ENCODE results near the gene FZD4. TPM values are rescaled to one million over a fixed set of nuclear protein-coding genes. Genes with fewer than 3 reads are reported as not detected.
"Not testable (repeated sequence)": the region's sequence is repeated elsewhere in the genome, so short reads cannot be mapped to it uniquely, and the experiment has no call there.

FZD4 gene
- total RNA-seq, 1 experiment from 2014 or later = 7.7 TPM

DNA sequence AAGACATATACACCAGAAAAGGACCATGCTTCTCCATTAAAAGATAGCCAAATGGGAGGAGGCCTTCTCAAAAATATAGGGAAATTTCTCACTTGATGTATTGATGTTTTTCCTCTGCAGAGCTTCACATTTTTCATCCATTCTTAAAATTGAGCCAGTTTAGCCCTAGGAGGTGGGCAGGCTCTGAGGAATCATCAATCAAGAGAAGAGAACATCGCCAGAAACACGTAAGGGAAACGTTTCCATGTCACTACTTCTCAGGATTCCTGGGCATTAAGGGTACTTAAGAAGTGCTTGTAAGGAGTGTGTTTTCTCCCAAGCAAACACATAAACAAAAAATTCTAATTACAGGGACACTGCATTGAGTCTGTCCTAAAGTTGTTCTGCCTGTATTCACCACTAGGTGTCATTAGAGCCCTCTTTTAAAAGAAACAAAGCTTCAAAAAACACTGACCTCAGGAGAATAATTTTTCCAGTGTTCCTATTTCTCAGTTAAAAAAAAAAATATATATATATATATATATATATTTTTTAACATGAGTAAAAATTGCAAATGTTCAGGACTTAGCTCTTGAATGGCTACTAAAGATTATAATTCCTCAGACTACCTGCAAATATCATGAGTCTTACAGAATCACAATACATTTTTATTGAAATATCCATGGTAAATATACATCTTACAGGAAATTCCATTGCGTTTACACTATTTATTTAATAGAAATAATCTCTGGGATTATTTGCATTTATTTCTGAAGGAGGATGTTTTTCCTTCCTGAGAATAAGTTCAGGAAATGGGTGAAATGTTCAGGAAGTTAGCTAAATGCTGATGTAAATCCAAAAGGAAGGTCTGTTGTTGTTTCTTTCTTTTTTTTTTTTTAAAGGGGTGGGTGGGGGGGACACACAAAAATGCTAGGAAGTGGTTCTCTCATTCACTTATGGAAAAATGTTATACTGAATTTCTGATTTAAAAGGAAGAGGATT lies 16.0 kb downstream of the FZD4 start:
- Mint-ChIP-seq H3K36me3 (no peaks in the 10 kb centered on the region), H3K9me3 (no peaks in the 10 kb centered on the region), H3K27ac (peak overlapping the region; percentile 86; the same call in 1 of the 2 replicates), H3K27me3 (ENCODE audit: low read depth) (no peaks in the 10 kb centered on the region), H3K4me3 (no peak overlapping the region), H3K4me1 (peaks cover 40% of the 10 kb centered on the region)
- ChIA-PET POLR2A (interaction anchor here (0.5 to 0.9 kb wide), 2 partner anchors 18 to 98 kb away, joined by 3 to 4 read pairs; partner anchors contain the start of gene TMEM135), CTCF (interaction anchor here (0.5 to 2.8 kb wide), 30 partner anchors 8 to 1032 kb away, joined by 3 to 34 read pairs (median 4); partner anchors contain the start of gene FZD4)
- no peak for TF ChIP-seq ESRRA (CRISPR knock-in tag; IDR thresholded peaks at IDR 0.05; ENCODE audit: borderline replicate concordance)
- peak; percentile 55 for TF ChIP-seq CTCF (IDR thresholded peaks at IDR 0.05)
- TF ChIP-seq JUN (CRISPR knock-in tag; IDR thresholded peaks at IDR 0.05) = no peak
- no peak for TF ChIP-seq IRF2 (CRISPR knock-in tag; IDR thresholded peaks at IDR 0.05; ENCODE audit: borderline replicate concordance, low read depth)
- TF ChIP-seq, protein P1, sequence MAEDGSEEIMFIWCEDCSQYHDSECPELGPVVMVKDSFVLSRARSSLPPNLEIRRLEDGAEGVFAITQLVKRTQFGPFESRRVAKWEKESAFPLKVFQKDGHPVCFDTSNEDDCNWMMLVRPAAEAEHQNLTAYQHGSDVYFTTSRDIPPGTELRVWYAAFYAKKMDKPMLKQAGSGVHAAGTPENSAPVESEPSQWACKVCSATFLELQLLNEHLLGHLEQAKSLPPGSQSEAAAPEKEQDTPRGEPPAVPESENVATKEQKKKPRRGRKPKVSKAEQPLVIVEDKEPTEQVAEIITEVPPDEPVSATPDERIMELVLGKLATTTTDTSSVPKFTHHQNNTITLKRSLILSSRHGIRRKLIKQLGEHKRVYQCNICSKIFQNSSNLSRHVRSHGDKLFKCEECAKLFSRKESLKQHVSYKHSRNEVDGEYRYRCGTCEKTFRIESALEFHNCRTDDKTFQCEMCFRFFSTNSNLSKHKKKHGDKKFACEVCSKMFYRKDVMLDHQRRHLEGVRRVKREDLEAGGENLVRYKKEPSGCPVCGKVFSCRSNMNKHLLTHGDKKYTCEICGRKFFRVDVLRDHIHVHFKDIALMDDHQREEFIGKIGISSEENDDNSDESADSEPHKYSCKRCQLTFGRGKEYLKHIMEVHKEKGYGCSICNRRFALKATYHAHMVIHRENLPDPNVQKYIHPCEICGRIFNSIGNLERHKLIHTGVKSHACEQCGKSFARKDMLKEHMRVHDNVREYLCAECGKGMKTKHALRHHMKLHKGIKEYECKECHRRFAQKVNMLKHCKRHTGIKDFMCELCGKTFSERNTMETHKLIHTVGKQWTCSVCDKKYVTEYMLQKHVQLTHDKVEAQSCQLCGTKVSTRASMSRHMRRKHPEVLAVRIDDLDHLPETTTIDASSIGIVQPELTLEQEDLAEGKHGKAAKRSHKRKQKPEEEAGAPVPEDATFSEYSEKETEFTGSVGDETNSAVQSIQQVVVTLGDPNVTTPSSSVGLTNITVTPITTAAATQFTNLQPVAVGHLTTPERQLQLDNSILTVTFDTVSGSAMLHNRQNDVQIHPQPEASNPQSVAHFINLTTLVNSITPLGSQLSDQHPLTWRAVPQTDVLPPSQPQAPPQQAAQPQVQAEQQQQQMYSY (CRISPR knock-in tag; IDR thresholded peaks at IDR 0.05) = no peak
- no peak for TF ChIP-seq SOX15 (CRISPR knock-in tag; IDR thresholded peaks at IDR 0.05)
- TF ChIP-seq ZBTB21 (CRISPR knock-in tag; IDR thresholded peaks at IDR 0.05; ENCODE audit: borderline replicate concordance) = no peak
- no peak for TF ChIP-seq TEAD1 (CRISPR knock-in tag; IDR thresholded peaks at IDR 0.05)
- DNase-seq (ENCODE audit: low spot score) = no peak
- peak; percentile 49 for ATAC-seq

- Mint-ChIP-seq H3K27me3 (ENCODE audit: low read depth) (no peaks in the 10 kb centered on the region), H3K4me1 (peaks cover 49% of the 10 kb centered on the region), H3K36me3 (no peaks in the 10 kb centered on the region), H3K27ac (peak overlapping the region; percentile 28; the same call in 1 of the 2 replicates), H3K9me3 (no peaks in the 10 kb centered on the region), H3K4me3 (no peak overlapping the region)
- TF ChIP-seq EMX1 (CRISPR knock-in tag; IDR thresholded peaks at IDR 0.05) = no peak
- no peak for TF ChIP-seq TP53 (CRISPR knock-in tag; IDR thresholded peaks at IDR 0.05)
- TF ChIP-seq MAX (CRISPR knock-in tag; IDR thresholded peaks at IDR 0.05) = no peak
- TF ChIP-seq ERG (CRISPR knock-in tag; IDR thresholded peaks at IDR 0.05) = no peak
- TF ChIP-seq ZNF317 (CRISPR knock-in tag; IDR thresholded peaks at IDR 0.05; ENCODE audit: borderline replicate concordance, low read depth) = no peak
- TF ChIP-seq NR2C2 (CRISPR knock-in tag; IDR thresholded peaks at IDR 0.05) = no peak
- no peak for TF ChIP-seq FOXJ3 (CRISPR knock-in tag; IDR thresholded peaks at IDR 0.05; ENCODE audit: borderline replicate concordance)
- ChIA-PET CTCF (interaction anchor here (0.7 to 2.8 kb wide), 20 partner anchors 9 to 482 kb away, joined by 3 to 34 read pairs (median 6); partner anchors contain the start of gene FZD4), POLR2A (interaction anchor here (0.5 kb wide), 1 partner anchor 18 kb away, joined by 4 read pairs; no protein-coding TSS in a partner anchor)
- no peak for DNase-seq (ENCODE audit: low spot score)
- no peak for ATAC-seq
Measured at GRCh38 chr11:86938203-86938899, 16.8 kb downstream of the FZD4 start.

DNA sequence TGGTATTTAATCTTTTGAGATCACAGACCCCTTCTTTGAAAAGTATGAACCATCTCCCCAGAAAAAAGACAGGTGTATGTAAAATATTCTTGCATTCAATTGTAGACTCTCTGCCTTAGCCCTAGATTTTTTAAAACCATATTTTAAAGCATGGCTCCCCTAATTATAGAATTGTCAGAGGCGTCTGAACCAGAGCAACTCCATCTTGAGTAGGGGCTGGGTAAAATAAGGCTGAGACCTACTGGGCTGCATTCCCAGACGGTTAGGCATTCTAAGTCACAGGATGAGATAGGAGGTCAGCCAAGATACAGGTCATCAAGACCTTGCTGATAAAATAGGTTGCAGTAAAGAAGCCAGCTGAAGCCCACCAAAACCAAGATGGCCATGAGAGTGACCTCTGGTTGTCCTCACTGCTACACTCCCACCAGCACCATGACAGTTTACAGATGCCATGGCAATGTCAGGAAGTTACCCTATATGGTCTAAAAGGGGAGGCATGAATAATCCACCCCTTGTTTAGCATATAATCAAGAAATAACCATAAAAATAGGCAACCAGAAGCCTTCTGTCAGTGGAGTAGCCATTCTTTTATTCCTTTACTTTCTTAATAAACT lies 17.9 kb downstream of the FZD4 start:
- DNase-seq (ENCODE audit: low spot score); H3K27me3 Mint-ChIP-seq (ENCODE audit: low read depth); POLR2A ChIA-PET; H3K4me3 Mint-ChIP-seq; ATAC-seq; H3K27ac Mint-ChIP-seq; H3K9me3 Mint-ChIP-seq; H3K36me3 Mint-ChIP-seq: not testable (repeated sequence)
- CTCF ChIA-PET = interaction anchor here (0.7 to 2.8 kb wide), 3 partner anchors 18 to 352 kb away, joined by 3 to 34 read pairs (median 10); partner anchors contain the start of gene FZD4
- peaks cover 57% of the 10 kb centered on the region for H3K4me1 Mint-ChIP-seq
